ENCODE results near the gene FAN1.

FAN1 gene

GRCh38 chr15:30921781-30922479 lies 18.2 kb downstream of the FAN1 start:
- no peak for DNase-seq

- DNase-seq, result no peak
Measured at GRCh38 chr15:30922480-30923311, 19.0 kb downstream of the FAN1 start.

GRCh38 chr15:30923429-30923828 lies 19.7 kb downstream of the FAN1 start:
- DNase-seq, result no peak

- DNase-seq, result no peak
Measured at GRCh38 chr15:30924353-30924752, 20.6 kb downstream of the FAN1 start.

- DNase-seq, result no peak
Measured at GRCh38 chr15:30925686-30926085, 22.0 kb downstream of the FAN1 start.

- no peak for DNase-seq
Measured at GRCh38 chr15:30926161-30926560, 22.4 kb downstream of the FAN1 start.

- no peak for DNase-seq
Measured at GRCh38 chr15:30927148-30927761, 23.5 kb downstream of the FAN1 start.

- DNase-seq, result no peak
Measured at GRCh38 chr15:30928076-30928475, 24.4 kb downstream of the FAN1 start.

GRCh38 chr15:30929064-30929669 lies 25.5 kb downstream of the FAN1 start:
- DNase-seq, result no peak

- no peak for DNase-seq
Measured at GRCh38 chr15:30929982-30930381, 26.3 kb downstream of the FAN1 start.

GRCh38 chr15:30930422-30930821 lies 26.7 kb downstream of the FAN1 start:
- no peak for DNase-seq

- no peak for DNase-seq
Measured at GRCh38 chr15:30933293-30933692, 29.6 kb downstream of the FAN1 start.

GRCh38 chr15:30939161-30939560 lies 35.4 kb downstream of the FAN1 start:
- no peak for DNase-seq

- no peak for DNase-seq
Measured at GRCh38 chr15:30940359-30940758, 36.6 kb downstream of the FAN1 start.

GRCh38 chr15:30941520-30941919 lies 37.8 kb downstream of the FAN1 start:
- DNase-seq, result no peak

GRCh38 chr15:30943654-30944335 lies 40.1 kb downstream of the FAN1 start:
- no peak for DNase-seq

- no peak for DNase-seq
Measured at GRCh38 chr15:30953183-30953582, 49.5 kb downstream of the FAN1 start.

GRCh38 chr15:30953731-30954378 lies 50.1 kb downstream of the FAN1 start:
- DNase-seq, result no peak

GRCh38 chr15:30954674-30955073 lies 51.0 kb downstream of the FAN1 start:
- DNase-seq, result no peak

- DNase-seq, result no peak
Measured at GRCh38 chr15:30956216-30957124, 52.8 kb downstream of the FAN1 start.

- no peak for DNase-seq
Measured at GRCh38 chr15:30958219-30958618, 54.5 kb downstream of the FAN1 start.

Data from stimulated activated CD4-positive, alpha-beta T cell treated with anti-CD3 and anti-CD28 coated beads, Interleukin-12 subunit alpha, Interleukin-12 subunit beta, amount 100 ng/mL, for 4 hours (primary cell).